GM21526 (cell line): ENCODE results near the gene CDC42BPA.
"Not testable (repeated sequence)": the region's sequence is repeated elsewhere in the genome, so short reads cannot be mapped to it uniquely, and the experiment has no call there.

Experiments
- ATAC-seq: cut with Tn5 transposase; IDR thresholded peaks from one replicate; pipeline ENCODE4 v1.9.1; 2021; ENCODE audit warnings: moderate library complexity; ENCODE audit not compliant: unreplicated experiment, low FRiP score

Gene CDC42BPA

DNA sequence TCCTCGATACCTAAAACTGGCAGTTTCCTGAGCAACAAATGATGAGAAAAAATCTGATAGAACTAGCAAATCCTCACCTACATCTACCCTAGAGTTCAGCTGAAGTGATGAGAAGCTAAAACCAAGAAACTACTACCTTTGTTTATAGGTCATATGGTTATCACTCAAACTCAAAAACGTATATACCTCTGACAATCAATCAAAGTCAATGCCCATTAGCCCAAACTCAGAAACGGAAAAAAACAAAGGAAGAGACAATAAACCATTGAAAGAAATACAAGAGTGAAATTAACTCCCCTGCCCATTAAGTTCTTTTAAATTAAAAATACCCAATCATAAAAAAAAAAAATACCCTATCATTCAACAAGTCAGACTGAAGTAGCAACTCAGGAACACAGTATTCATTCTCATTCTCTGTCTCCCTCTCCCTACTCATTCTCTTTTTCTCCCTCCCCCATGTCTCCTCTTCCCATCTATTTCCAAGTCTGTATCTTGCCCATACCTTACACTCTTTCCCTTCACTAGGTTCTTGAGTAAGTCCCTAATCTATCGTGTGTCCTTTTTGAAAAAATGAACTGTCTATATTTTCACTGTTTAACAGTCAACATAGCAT lies 6.8 kb downstream of the CDC42BPA start:
- ATAC-seq: no peak

GRCh38 chr1:227308367-227309336 lies 9.6 kb downstream of the CDC42BPA start:
- ATAC-seq: no peak

- no peak for ATAC-seq
These were observed 11.6 kb downstream of the CDC42BPA start for GRCh38 chr1:227306689-227307088.

GRCh38 chr1:227305894-227306626 lies 12.2 kb downstream of the CDC42BPA start:
- no peak for ATAC-seq

DNA sequence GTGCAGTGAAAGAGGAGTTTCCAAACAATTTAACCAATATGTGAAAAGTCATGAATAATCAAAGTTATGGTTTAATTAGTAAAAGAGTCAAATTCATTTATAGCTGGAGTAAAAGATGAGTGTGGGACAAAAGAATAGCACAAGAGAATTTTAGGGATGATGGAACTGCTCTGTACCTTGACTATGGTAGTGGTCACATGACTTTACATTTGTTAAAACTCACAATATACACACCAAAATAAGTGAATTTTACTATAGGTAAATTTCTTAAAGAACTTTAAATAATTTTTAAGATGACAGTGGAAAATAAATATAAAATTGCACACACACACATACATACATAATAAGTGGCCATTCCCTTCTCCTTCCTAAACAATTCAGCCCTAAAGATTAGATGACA lies 13.6 kb downstream of the CDC42BPA start:
- no peak for ATAC-seq

DNA sequence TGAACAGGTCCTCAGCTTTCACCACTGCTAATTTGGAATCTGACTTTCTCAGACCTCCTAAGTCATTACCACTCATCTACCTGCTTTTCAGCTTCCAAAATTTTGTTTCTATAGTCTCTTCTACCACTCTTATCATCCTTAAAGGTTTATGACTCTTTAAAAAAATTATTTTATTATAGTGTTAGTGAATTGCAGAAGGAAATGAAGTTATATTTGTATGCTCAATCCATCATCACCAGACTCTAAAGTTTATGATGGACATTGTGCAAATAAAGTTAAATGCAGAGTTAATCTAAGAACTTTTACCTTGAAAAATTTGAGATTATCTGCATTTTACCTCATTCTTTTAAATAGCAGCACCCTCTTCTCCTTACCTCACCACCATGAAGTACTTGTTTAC lies 14.6 kb downstream of the CDC42BPA start:
- ATAC-seq: no peak

DNA sequence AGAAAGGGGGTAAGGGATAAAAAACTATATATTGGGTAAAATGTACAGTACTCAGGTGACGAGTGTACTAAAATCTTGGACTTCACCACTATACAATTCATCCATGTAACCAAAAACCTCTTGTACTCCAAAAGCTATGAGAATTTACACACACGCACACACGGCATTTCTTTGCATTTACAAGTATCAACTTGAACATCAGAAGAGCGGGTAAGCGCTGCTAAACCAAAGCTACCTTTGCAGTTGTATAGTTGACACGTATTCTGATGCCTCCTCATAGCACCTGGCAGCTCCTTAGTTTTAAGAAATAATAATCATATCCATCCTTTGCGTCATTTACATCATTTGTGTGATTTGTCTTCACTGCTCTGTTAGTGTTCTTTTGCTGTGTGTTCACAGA lies 17.6 kb downstream of the CDC42BPA start:
- no peak for ATAC-seq

DNA sequence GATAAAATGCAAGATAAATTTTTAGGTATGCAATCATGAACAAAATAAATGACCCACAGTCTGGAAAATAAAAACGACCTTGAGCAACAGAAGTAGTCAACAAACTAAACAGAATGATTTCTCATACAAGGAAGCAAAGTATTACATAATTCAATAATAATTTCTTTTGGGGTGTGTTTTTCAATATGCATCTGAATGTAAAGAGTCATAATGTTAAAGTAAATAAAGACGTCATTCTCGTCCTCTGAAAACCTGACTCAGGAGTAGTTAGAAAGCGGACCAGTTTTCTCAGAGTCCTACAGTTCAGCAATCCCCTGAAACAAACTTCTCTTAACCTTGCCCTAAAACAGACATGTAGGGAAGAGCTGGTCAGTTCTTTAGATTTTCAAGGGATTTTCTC lies 18.6 kb downstream of the CDC42BPA start:
- no peak for ATAC-seq

DNA sequence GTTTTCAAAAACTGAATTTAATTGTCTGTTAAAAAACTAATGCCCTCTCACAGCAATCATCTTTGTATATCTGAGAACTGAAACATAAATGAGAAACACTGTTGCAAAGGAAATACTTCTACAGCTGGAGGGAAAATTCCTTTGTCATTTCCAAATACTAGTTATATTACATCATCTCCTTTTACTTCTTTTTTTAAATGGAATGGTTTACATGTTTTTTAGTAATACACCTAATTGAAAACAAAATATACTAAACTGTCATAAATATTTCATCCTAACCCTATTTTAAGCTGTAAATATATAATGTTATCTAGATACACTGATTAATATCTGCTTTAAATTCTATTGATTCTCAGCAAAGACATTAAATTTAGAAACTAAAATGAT lies 19.1 kb downstream of the CDC42BPA start:
- ATAC-seq: no peak

- no peak for ATAC-seq
These were observed 19.6 kb downstream of the CDC42BPA start for GRCh38 chr1:227298512-227299240.

DNA sequence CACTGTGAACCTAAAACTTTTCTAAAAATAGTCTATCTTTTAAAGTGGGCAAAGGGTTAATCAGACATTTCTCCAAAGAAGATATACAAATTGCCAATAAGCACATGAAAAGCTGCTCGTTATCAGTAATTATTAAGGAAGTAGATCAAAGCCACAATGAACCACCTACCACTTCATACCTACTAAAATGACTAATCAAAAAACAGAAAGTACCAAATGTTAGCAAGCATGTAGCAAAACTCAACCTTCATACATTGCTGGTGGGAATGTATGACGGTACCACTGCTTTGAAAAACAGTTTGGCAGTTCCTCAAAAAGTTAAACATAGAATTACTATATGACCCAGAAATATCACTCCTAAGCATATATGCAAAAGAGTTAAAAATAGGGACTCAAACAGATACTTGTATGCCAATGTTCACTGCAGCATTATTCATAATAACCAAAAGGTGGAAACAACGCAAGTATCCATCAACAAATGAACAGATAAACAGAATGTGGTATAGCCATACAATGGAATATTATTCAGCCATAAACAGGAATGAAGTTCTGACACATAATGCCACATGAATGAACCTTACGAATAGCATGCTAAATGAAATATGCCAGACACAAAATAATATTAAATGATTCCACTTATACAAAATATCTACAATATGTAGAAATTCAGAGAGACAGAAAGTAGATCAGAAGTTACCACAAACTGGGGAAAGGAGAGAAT lies 21.1 kb downstream of the CDC42BPA start:
- no peak for ATAC-seq

GRCh38 chr1:227295609-227296008 lies 22.7 kb downstream of the CDC42BPA start:
- ATAC-seq: no peak

DNA sequence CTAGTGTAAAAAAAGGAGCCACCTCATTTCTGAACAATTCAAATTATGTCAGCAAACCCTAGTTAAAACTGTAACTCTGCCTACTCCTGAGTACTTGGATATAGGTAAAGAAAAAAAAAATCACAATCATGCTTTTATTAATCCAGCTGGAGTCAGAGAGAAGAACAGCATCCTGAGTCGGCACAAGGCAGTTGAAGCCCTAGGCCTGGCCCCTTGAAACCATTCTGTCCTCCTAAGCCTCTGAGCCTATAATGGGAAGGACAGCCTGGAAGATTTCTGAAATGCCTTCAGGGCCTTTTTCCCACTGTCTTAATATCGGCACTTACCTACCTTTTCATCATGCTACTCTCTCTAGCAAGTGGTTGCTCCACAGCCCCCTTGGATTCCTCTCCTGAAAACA lies 32.5 kb downstream of the CDC42BPA start:
- no peak for ATAC-seq

DNA sequence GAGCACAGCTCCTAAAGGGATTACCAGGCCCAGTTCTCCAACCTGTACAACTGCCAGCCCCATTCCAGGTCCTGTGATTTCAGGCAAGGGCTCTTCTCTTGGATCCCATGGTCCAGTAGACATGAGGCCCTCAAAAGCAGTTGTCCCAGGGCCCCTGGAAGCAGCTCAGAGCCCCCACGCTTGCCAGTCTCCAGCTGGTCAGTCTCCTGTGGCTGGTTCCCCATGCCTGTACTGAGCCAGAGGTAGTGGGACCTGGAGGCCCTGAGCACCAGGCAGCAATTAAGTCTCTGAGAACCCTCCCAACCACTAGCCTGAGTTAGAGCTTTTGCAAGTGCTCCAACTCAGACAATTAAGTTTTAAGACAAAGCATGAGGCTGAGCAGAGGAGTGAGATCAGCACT lies 36.9 kb downstream of the CDC42BPA start:
- ATAC-seq: no peak

GRCh38 chr1:227280836-227281235 lies 37.5 kb downstream of the CDC42BPA start:
- no peak for ATAC-seq

DNA sequence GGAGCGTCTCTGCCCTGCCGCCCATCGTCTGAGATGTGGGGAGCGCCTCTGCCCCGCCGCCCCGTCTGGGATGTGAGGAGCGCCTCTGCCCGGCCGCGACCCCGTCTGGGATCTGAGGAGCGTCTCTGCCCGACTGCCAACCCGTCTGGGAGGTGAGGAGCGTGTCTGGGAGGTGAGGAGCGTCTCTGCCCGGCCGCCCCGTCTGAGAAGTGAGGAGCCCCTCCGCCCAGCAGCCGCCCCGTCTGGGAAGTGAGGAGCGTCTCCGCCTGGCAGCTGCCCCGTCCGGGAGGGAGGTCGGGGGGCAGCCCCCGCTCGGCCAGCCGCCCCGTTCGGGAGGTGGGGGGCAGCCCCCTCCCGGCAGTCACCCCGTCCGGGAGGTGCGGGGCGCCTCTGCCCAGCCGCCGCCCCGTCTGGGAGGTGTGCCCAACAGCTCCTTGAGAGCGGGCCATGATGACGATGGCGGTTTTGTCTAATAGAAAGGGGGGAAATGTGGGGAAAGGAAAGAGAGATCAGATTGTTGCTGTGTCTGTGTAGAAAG lies 42.1 kb downstream of the CDC42BPA start:
- not testable (repeated sequence) for ATAC-seq

GRCh38 chr1:227273557-227273956 lies 44.7 kb downstream of the CDC42BPA start:
- ATAC-seq: no peak

DNA sequence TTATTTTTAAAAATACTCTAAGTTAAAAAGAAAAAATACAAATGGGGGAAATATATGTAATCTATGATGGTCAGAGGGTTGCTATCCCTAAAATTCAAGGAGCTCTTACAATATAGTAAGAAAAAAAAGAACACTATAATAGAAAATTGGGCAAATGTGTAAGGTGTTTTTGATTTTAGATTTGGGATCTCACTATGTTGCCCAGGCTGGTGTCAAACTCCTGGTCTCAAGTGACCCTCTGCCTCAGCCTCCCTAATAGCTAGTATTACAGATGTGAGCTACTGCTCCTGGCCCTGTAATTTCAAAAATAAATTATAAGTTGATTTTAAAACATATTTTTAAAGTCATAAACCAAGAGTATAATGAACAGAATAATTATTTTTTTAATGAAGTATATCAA lies 45.9 kb downstream of the CDC42BPA start:
- ATAC-seq: no peak

- ATAC-seq: no peak
These were observed 47.7 kb downstream of the CDC42BPA start for GRCh38 chr1:227270554-227270953.

GRCh38 chr1:227268943-227269342 lies 49.3 kb downstream of the CDC42BPA start:
- ATAC-seq: no peak
